Liver (tissue), 3 donors: ENCODE results near the gene DAPL1.

ENCODE experiments used
- CTCF ChIP-seq: fragments of 150-350 bp; IDR thresholded peaks from 2 replicates; pipeline ENCODE4 v1.5.1; 2017; ENCODE audit warnings: improper control_type of control experiment, low read depth, low read length; ENCODE audit not compliant: missing input control
- GABPA ChIP-seq, 2 donors: IDR thresholded peaks in 1 of 2; conservative IDR thresholded peaks in 1 of 2; 2 replicates each; pipeline ENCODE4 v1.6.1; 2016; ENCODE audit warnings: antibody characterized with exemption in 2 of 2, mild to moderate bottlenecking in 1 of 2, moderate library complexity in 1 of 2
- MAX ChIP-seq: IDR thresholded peaks from 2 replicates; pipeline ENCODE4 v1.6.1; 2016; ENCODE audit warnings: antibody characterized with exemption
- REST ChIP-seq: IDR thresholded peaks from 2 replicates; pipeline ENCODE4 v1.6.1; 2016; ENCODE audit warnings: antibody characterized with exemption, mild to moderate bottlenecking
- TAF1 ChIP-seq: conservative IDR thresholded peaks from 2 replicates; pipeline ENCODE4 v1.6.1; 2016; ENCODE audit warnings: antibody characterized with exemption, mild to moderate bottlenecking
- donor health status: healthy.
- donor health status: healthy.

- TF ChIP-seq CTCF (no peak), TAF1 (no peak), REST (no peak), GABPA (IDR thresholded peaks at IDR 0.05 in 1 of 2, conservative IDR thresholded peaks at IDR 0.05 in 1 of 2) (no peak), MAX (no peak)
Measured at GRCh38 chr2:158775273-158776027, 19.7 kb upstream of the DAPL1 start.
